Measurements from ENCODE around the gene MX2.

GRCh38 chr21:41422546-41423304, 60.9 kb downstream of the MX2 start:
- no peak for TF ChIP-seq CTCF (IDR thresholded peaks at IDR 0.05)
- TF ChIP-seq POLR2AphosphoS5 (IDR thresholded peaks at IDR 0.05): no peak
- TF ChIP-seq POLR2A (IDR thresholded peaks at IDR 0.05): no peak
